Tibial nerve (tissue), 4 donors: ENCODE measurements around the gene ROBO1.

ENCODE experiments used
- EP300 ChIP-seq, 2 donors: sonication (generic); formaldehyde crosslinking; IDR thresholded peaks; one replicate each; pipeline ENCODE4 v1.6.1; 2017; ENCODE audit warnings: antibody characterized with exemption in 2 of 2, mild to moderate bottlenecking in 1 of 2
- POLR2A ChIP-seq, 2 donors: fragments of 450-650 bp; IDR thresholded peaks; one replicate each; pipeline ENCODE4 v1.6.1; 2017; ENCODE audit warnings: antibody characterized with exemption in 2 of 2, mild to moderate bottlenecking in 2 of 2, moderate library complexity in 2 of 2
- TF ChIP-seq, protein P1 (sequence below), 5 experiments: fragments of 200-600 bp in 3 of 5; fragments of 450-650 bp in 2 of 5; sonication (generic) in 3 of 5; IDR thresholded peaks; one replicate each; pipeline ENCODE4 v1.5.1; 2016 to 2019; ENCODE audit warnings: antibody characterized with exemption in 5 of 5, mild to moderate bottlenecking in 3 of 5, moderate library complexity in 2 of 5

DNA sequence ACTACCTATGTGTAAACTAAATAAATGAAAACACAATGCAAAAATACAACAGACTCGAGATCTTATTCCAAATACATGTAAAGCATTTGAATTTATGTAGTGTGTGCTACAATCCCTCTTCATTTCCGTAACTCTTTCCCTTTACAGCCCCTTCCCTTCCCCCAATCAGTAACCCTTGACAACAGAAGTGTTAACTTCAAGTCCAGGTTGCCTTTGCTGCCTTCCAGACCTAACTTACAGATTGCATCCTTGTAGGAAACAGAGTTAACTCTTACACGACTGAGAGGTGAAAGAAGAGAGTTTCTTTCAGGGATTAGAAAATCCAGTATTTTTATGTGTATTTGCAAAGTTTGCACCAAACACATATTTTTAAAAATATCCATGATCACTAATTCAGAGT is 1.4 kb upstream of the ROBO1 start:
- TF ChIP-seq, protein P1, sequence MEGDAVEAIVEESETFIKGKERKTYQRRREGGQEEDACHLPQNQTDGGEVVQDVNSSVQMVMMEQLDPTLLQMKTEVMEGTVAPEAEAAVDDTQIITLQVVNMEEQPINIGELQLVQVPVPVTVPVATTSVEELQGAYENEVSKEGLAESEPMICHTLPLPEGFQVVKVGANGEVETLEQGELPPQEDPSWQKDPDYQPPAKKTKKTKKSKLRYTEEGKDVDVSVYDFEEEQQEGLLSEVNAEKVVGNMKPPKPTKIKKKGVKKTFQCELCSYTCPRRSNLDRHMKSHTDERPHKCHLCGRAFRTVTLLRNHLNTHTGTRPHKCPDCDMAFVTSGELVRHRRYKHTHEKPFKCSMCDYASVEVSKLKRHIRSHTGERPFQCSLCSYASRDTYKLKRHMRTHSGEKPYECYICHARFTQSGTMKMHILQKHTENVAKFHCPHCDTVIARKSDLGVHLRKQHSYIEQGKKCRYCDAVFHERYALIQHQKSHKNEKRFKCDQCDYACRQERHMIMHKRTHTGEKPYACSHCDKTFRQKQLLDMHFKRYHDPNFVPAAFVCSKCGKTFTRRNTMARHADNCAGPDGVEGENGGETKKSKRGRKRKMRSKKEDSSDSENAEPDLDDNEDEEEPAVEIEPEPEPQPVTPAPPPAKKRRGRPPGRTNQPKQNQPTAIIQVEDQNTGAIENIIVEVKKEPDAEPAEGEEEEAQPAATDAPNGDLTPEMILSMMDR (IDR thresholded peaks at IDR 0.05) = no peak
- TF ChIP-seq POLR2A (IDR thresholded peaks at IDR 0.05) (no peak), EP300 (IDR thresholded peaks at IDR 0.05) (no peak)
